Measurements from ENCODE around the gene ZNF516.

DNA sequence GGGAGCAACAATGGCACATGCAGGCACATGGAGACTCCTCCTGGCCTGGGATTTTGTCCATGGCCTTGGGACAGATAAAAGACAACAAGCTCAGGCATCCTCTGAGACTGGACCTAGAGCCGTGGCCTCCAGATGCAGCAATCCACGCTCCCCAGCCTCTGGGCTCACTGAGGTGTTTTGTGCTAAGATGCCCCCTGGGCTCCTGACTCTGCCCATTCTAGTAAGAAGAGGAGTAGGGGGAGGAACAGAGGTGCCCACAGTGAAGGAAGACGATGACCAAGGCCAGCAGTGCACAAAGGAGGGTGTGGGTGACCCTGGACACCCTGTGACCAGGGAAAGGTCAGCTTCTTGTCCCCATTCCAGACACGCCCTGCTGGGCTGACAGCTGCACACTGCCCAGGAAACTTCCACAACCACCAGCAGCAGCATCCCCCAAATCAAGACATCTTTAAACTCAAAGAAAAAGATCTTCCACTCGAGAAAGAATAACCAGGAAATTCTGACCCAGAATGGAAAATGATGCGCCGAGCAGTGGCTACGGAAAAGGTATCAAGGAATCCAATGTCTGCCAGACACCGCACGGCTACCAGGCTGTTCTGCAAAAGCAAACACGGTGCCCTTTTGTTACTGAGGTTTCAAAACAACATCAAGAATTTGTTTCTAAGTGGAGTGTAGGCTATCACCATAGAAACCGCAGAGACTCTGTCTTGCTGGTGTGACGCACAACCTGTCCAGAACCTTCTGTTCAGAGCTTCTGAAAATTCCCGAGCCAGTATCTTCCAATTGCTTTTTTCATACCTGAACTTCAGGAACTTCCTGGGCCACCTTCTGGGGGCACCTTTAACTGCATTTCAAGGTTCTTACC is 65.5 kb downstream of the ZNF516 start:
- TF ChIP-seq POLR2A (IDR thresholded peaks at IDR 0.05; ENCODE audit: low read depth, low read length) (no peak), SMC3 (IDR thresholded peaks at IDR 0.05; ENCODE audit: low read depth, low read length) (no peak), BHLHE40 (IDR thresholded peaks at IDR 0.05; ENCODE audit: low read depth, low read length) (no peak), RAD21 (IDR thresholded peaks at IDR 0.05; ENCODE audit: low read length) (no peak), MXI1 (IDR thresholded peaks at IDR 0.05; ENCODE audit: borderline replicate concordance, low read depth, low read length) (no peak)
- TF ChIP-seq, protein P1, sequence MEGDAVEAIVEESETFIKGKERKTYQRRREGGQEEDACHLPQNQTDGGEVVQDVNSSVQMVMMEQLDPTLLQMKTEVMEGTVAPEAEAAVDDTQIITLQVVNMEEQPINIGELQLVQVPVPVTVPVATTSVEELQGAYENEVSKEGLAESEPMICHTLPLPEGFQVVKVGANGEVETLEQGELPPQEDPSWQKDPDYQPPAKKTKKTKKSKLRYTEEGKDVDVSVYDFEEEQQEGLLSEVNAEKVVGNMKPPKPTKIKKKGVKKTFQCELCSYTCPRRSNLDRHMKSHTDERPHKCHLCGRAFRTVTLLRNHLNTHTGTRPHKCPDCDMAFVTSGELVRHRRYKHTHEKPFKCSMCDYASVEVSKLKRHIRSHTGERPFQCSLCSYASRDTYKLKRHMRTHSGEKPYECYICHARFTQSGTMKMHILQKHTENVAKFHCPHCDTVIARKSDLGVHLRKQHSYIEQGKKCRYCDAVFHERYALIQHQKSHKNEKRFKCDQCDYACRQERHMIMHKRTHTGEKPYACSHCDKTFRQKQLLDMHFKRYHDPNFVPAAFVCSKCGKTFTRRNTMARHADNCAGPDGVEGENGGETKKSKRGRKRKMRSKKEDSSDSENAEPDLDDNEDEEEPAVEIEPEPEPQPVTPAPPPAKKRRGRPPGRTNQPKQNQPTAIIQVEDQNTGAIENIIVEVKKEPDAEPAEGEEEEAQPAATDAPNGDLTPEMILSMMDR (conservative IDR thresholded peaks at IDR 0.05; ENCODE audit: low read depth, low read length): no peak
